NCI-H460 (cell line): ENCODE results near the gene PPP2R2B. TPM values are rescaled to one million over a fixed set of nuclear protein-coding genes. Genes with fewer than 3 reads are reported as not detected.

Experiments used
- DNase-seq: peaks from one replicate; pipeline ENCODE4 v3.0.0-alpha.2; 2016; ENCODE audit warnings: low read depth; ENCODE audit errors: extremely low read depth
- total RNA-seq: library from RNA; depleted of rRNA; stranded (reverse); fragments of >200 nt; shearing (Covaris generic); gene quantifications from 2 replicates; pipeline ENCODE4 v1.2.3, GENCODE V29; 2014

PPP2R2B gene
- total RNA-seq, 1 experiment from 2014 or later = not detected

GRCh38 chr5:146667633-146668272, 210.8 kb downstream of the PPP2R2B start:
- DNase-seq = no peak

- DNase-seq = no peak
These were observed 216.3 kb downstream of the PPP2R2B start for GRCh38 chr5:146662229-146662628.

- no peak for DNase-seq
These were observed 218.1 kb downstream of the PPP2R2B start for GRCh38 chr5:146660376-146660960.

- no peak for DNase-seq
These were observed 218.6 kb downstream of the PPP2R2B start for GRCh38 chr5:146659961-146660360.

- DNase-seq = no peak
These were observed 221.9 kb downstream of the PPP2R2B start for GRCh38 chr5:146656703-146657102.

- DNase-seq = no peak
These were observed 225.0 kb downstream of the PPP2R2B start for GRCh38 chr5:146653560-146653959.

- no peak for DNase-seq
These were observed 226.0 kb downstream of the PPP2R2B start for GRCh38 chr5:146652547-146652946.

GRCh38 chr5:146647656-146648199, 230.8 kb downstream of the PPP2R2B start:
- DNase-seq = no peak

- no peak for DNase-seq
These were observed 232.1 kb downstream of the PPP2R2B start for GRCh38 chr5:146646441-146646840.

- DNase-seq = no peak
These were observed 233.2 kb downstream of the PPP2R2B start for GRCh38 chr5:146645342-146645741.

- DNase-seq = no peak
These were observed 233.7 kb downstream of the PPP2R2B start for GRCh38 chr5:146644831-146645230.

GRCh38 chr5:146643776-146644175, 234.8 kb downstream of the PPP2R2B start:
- no peak for DNase-seq

- no peak for DNase-seq
These were observed 236.1 kb downstream of the PPP2R2B start for GRCh38 chr5:146642410-146642809.

GRCh38 chr5:146641941-146642340, 236.6 kb downstream of the PPP2R2B start:
- no peak for DNase-seq

- no peak for DNase-seq
These were observed 238.2 kb downstream of the PPP2R2B start for GRCh38 chr5:146640285-146640896.

- DNase-seq = no peak
These were observed 243.1 kb downstream of the PPP2R2B start for GRCh38 chr5:146635443-146635842.

GRCh38 chr5:146633323-146633764, 245.2 kb downstream of the PPP2R2B start:
- DNase-seq = no peak

- DNase-seq = no peak
These were observed 245.8 kb downstream of the PPP2R2B start for GRCh38 chr5:146632620-146633322.

- DNase-seq = no peak
These were observed 248.1 kb downstream of the PPP2R2B start for GRCh38 chr5:146630472-146630871.

GRCh38 chr5:146628950-146629349, 249.6 kb downstream of the PPP2R2B start:
- no peak for DNase-seq

- DNase-seq = no peak
These were observed 251.6 kb downstream of the PPP2R2B start for GRCh38 chr5:146626936-146627335.
